HEK293 (cell line): Measurements from ENCODE around the gene CD276.

Experiments used
- CTCF ChIA-PET: fragments of 350-600 bp; formaldehyde crosslinking; extraction: SDS; loops from one replicate; lab custom pipeline; 2021; ENCODE audit warnings: antibody characterized with exemption; lab: Yijun Ruan, JAX
- POLR2A ChIA-PET: fragments of 300-600 bp; formaldehyde crosslinking; extraction: SDS; loops from one replicate; lab custom pipeline; 2020; ENCODE audit warnings: antibody characterized with exemption, inconsistent platforms; lab: Yijun Ruan, JAX
- H3K27ac ChIP-seq: fragments of 200-500 bp; sonication (Bioruptor generic); 2 replicates; pipeline ENCODE4 v1.5.1; 2014; ENCODE audit warnings: low read depth, low read length, control low read depth, inconsistent platforms; ENCODE audit errors: extremely low read depth
- H3K36me3 ChIP-seq, 2 experiments: fragments of 200-500 bp in 1 of 2; sonication (Bioruptor generic) in 1 of 2; 1 replicate in 1 of 2; 2 replicates in 1 of 2; pipeline ENCODE4 v1.5.1; 2014 to 2017; ENCODE audit warnings: inconsistent platforms in 2 of 2, low read length in 2 of 2; ENCODE audit not compliant: control insufficient read depth in 2 of 2, insufficient read depth in 1 of 2
- H3K4me1 ChIP-seq: fragments of 200-500 bp; sonication (Bioruptor generic); 2 replicates; pipeline ENCODE4 v1.5.1; 2014; ENCODE audit warnings: mild to moderate bottlenecking, low read length, inconsistent platforms; ENCODE audit not compliant: control insufficient read depth, insufficient read depth
- H3K4me3 ChIP-seq: 2 replicates; pipeline ENCODE4 v1.5.1; 2011; ENCODE audit warnings: low read depth, mild to moderate bottlenecking, control low read depth, low read length, moderate library complexity
- H3K9me3 ChIP-seq: fragments of 200-500 bp; sonication (Bioruptor generic); 2 replicates; pipeline ENCODE4 v1.5.1; 2014; ENCODE audit warnings: low read depth, low read length, inconsistent platforms; ENCODE audit not compliant: control insufficient read depth, insufficient read depth
- ATF2 ChIP-seq: fragments of 450-650 bp; formaldehyde crosslinking; IDR thresholded peaks from 2 replicates; pipeline ENCODE4 v1.5.1; 2016; ENCODE audit warnings: missing biosample characterization, missing genetic modification characterization, low read depth
- EGR2 ChIP-seq: fragments of 450-650 bp; formaldehyde crosslinking; IDR thresholded peaks from 2 replicates; pipeline ENCODE4 v1.5.1; 2016; ENCODE audit warnings: low read depth, missing biosample characterization, missing genetic modification characterization
- FEZF1 ChIP-seq: fragments of 450-650 bp; formaldehyde crosslinking; IDR thresholded peaks from 2 replicates; pipeline ENCODE4 v1.5.1; 2016; ENCODE audit warnings: missing biosample characterization, missing genetic modification characterization
- GLI4 ChIP-seq: fragments of 450-650 bp; formaldehyde crosslinking; IDR thresholded peaks from 2 replicates; pipeline ENCODE4 v1.5.1; 2016; ENCODE audit warnings: missing biosample characterization, missing genetic modification characterization
- KLF7 ChIP-seq: fragments of 450-650 bp; formaldehyde crosslinking; IDR thresholded peaks from 2 replicates; pipeline ENCODE4 v1.5.1; 2016; ENCODE audit warnings: missing biosample characterization, missing genetic modification characterization, borderline replicate concordance
- KLF9 ChIP-seq: fragments of 450-650 bp; formaldehyde crosslinking; IDR thresholded peaks from 2 replicates; pipeline ENCODE4 v1.5.1; 2016; ENCODE audit warnings: missing biosample characterization, missing genetic modification characterization, low read depth
- OSR2 ChIP-seq: fragments of 450-650 bp; formaldehyde crosslinking; IDR thresholded peaks from 2 replicates; pipeline ENCODE4 v1.5.1; 2016; ENCODE audit warnings: missing biosample characterization, missing genetic modification characterization
- OVOL3 ChIP-seq: fragments of 450-650 bp; formaldehyde crosslinking; IDR thresholded peaks from 2 replicates; pipeline ENCODE4 v1.5.1; 2016; ENCODE audit warnings: missing biosample characterization, missing genetic modification characterization
- PRDM1 ChIP-seq: fragments of 450-650 bp; formaldehyde crosslinking; IDR thresholded peaks from 2 replicates; pipeline ENCODE4; 2016; ENCODE audit warnings: missing biosample characterization, missing genetic modification characterization
- SCRT2 ChIP-seq: fragments of 450-650 bp; formaldehyde crosslinking; IDR thresholded peaks from 2 replicates; pipeline ENCODE4 v1.5.1; 2016; ENCODE audit warnings: missing biosample characterization, missing genetic modification characterization
- TRIM28 ChIP-seq: IDR thresholded peaks from 2 replicates; pipeline ENCODE4 v1.6.1; 2011; ENCODE audit warnings: low read length, control low read depth, borderline replicate concordance
- YY2 ChIP-seq: fragments of 450-650 bp; formaldehyde crosslinking; IDR thresholded peaks from 2 replicates; pipeline ENCODE4 v1.5.1; 2016; ENCODE audit warnings: missing biosample characterization, missing genetic modification characterization
- ZBTB21 ChIP-seq: fragments of 450-650 bp; formaldehyde crosslinking; IDR thresholded peaks from 2 replicates; pipeline ENCODE4 v1.5.1; 2017; ENCODE audit warnings: missing biosample characterization, missing genetic modification characterization
- ZFHX2 ChIP-seq: fragments of 450-650 bp; formaldehyde crosslinking; conservative IDR thresholded peaks from 2 replicates; pipeline ENCODE4 v1.5.1; 2016; ENCODE audit warnings: missing biosample characterization, missing genetic modification characterization
- ZNF10 ChIP-seq: fragments of 450-650 bp; formaldehyde crosslinking; IDR thresholded peaks from 2 replicates; pipeline ENCODE4 v1.5.1; 2017; ENCODE audit warnings: missing biosample characterization, missing genetic modification characterization
- ZNF211 ChIP-seq: fragments of 450-650 bp; formaldehyde crosslinking; IDR thresholded peaks from 2 replicates; pipeline ENCODE4 v1.5.1; 2016; ENCODE audit warnings: low read depth, missing biosample characterization, missing genetic modification characterization
- ZNF24 ChIP-seq: fragments of 450-650 bp; formaldehyde crosslinking; IDR thresholded peaks from 2 replicates; pipeline ENCODE4 v1.5.1; 2016; ENCODE audit warnings: missing biosample characterization, missing genetic modification characterization
- ZNF423 ChIP-seq: fragments of 450-650 bp; formaldehyde crosslinking; IDR thresholded peaks from 2 replicates; pipeline ENCODE4 v1.5.1; 2016; ENCODE audit warnings: missing biosample characterization, missing genetic modification characterization
- ZNF530 ChIP-seq: fragments of 450-650 bp; formaldehyde crosslinking; IDR thresholded peaks from 2 replicates; pipeline ENCODE4 v1.5.1; 2016; ENCODE audit warnings: low read depth, missing biosample characterization, missing genetic modification characterization
- ZNF555 ChIP-seq: fragments of 450-650 bp; formaldehyde crosslinking; conservative IDR thresholded peaks from 2 replicates; pipeline ENCODE4 v1.5.1; 2017; ENCODE audit warnings: missing biosample characterization, mild to moderate bottlenecking, missing genetic modification characterization, inconsistent platforms
- ZNF571 ChIP-seq: fragments of 450-650 bp; formaldehyde crosslinking; IDR thresholded peaks from 2 replicates; pipeline ENCODE4 v1.5.0; 2017; ENCODE audit warnings: missing biosample characterization, missing genetic modification characterization
- ZNF600 ChIP-seq: fragments of 450-650 bp; formaldehyde crosslinking; IDR thresholded peaks from 2 replicates; pipeline ENCODE4 v1.5.1; 2016; ENCODE audit warnings: missing biosample characterization, missing genetic modification characterization
- ZNF610 ChIP-seq: fragments of 450-650 bp; formaldehyde crosslinking; IDR thresholded peaks from 2 replicates; pipeline ENCODE4 v1.5.1; 2016; ENCODE audit warnings: missing biosample characterization, missing genetic modification characterization, borderline replicate concordance
- ZNF629 ChIP-seq: fragments of 450-650 bp; formaldehyde crosslinking; IDR thresholded peaks from 2 replicates; pipeline ENCODE4 v1.5.1; 2017; ENCODE audit warnings: missing biosample characterization, missing genetic modification characterization
- ZNF707 ChIP-seq: fragments of 450-650 bp; formaldehyde crosslinking; IDR thresholded peaks from 2 replicates; pipeline ENCODE4 v1.5.1; 2016; ENCODE audit warnings: missing biosample characterization, missing genetic modification characterization
- ZNF837 ChIP-seq: fragments of 450-650 bp; formaldehyde crosslinking; IDR thresholded peaks from 2 replicates; pipeline ENCODE4 v1.5.1; 2016; ENCODE audit warnings: missing biosample characterization, missing genetic modification characterization
- ZNF843 ChIP-seq: fragments of 450-650 bp; formaldehyde crosslinking; IDR thresholded peaks from 2 replicates; pipeline ENCODE4 v1.5.1; 2016; ENCODE audit warnings: missing biosample characterization, missing genetic modification characterization
- ZXDB ChIP-seq: fragments of 450-650 bp; formaldehyde crosslinking; IDR thresholded peaks from 2 replicates; pipeline ENCODE4 v1.5.1; 2016; ENCODE audit warnings: missing biosample characterization, missing genetic modification characterization
- TF ChIP-seq, protein P1 (sequence below): fragments of 450-650 bp; formaldehyde crosslinking; IDR thresholded peaks from 2 replicates; pipeline ENCODE4 v1.5.1; 2016; ENCODE audit warnings: missing biosample characterization, missing genetic modification characterization
- TF ChIP-seq, protein P2 (sequence below): fragments of 450-650 bp; formaldehyde crosslinking; IDR thresholded peaks from 2 replicates; pipeline ENCODE4 v1.5.1; 2017; ENCODE audit warnings: missing biosample characterization, missing genetic modification characterization

Gene CD276

DNA sequence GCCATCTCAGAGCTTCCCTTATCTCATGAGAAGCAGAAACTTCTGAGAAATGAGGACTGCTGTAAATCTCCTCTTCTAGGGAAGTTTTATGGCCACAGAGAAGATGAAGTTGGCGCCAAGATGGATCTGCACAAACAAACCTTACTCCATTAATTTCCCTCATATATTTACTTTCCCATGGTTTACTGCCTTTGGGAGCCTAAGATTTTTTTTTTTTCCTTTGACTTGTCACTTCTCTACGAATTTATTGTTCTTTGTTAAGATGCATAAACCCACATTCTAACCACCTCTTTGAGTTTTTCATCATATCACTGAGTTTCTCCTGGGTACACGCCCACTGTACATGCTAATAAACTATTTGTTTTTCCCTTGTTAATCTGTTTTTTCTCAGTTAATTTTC lies 29.5 kb upstream of the CD276 start (continued):
- TF ChIP-seq, protein P1, sequence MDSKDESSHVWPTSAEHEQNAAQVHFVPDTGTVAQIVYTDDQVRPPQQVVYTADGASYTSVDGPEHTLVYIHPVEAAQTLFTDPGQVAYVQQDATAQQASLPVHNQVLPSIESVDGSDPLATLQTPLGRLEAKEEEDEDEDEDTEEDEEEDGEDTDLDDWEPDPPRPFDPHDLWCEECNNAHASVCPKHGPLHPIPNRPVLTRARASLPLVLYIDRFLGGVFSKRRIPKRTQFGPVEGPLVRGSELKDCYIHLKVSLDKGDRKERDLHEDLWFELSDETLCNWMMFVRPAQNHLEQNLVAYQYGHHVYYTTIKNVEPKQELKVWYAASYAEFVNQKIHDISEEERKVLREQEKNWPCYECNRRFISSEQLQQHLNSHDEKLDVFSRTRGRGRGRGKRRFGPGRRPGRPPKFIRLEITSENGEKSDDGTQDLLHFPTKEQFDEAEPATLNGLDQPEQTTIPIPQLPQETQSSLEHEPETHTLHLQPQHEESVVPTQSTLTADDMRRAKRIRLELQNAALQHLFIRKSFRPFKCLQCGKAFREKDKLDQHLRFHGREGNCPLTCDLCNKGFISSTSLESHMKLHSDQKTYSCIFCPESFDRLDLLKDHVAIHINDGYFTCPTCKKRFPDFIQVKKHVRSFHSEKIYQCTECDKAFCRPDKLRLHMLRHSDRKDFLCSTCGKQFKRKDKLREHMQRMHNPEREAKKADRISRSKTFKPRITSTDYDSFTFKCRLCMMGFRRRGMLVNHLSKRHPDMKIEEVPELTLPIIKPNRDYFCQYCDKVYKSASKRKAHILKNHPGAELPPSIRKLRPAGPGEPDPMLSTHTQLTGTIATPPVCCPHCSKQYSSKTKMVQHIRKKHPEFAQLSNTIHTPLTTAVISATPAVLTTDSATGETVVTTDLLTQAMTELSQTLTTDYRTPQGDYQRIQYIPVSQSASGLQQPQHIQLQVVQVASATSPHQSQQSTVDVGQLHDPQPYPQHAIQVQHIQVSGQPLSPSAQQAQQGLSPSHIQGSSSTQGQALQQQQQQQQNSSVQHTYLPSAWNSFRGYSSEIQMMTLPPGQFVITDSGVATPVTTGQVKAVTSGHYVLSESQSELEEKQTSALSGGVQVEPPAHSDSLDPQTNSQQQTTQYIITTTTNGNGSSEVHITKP = 0 out of 2 replicates have a peak, but pooled peaks have one; percentile 21
- TF ChIP-seq YY2 (tag by site-specific recombination) = 0 out of 2 replicates have a peak, but pooled peaks have one; percentile 31
- TF ChIP-seq ZNF10 (tag by site-specific recombination) = no peak
- peak; percentile 70; the same call in 1 of the 2 replicates for TF ChIP-seq KLF7
- peak; percentile 58; the same call in 1 of the 2 replicates for TF ChIP-seq PRDM1
- TF ChIP-seq ZFHX2 (tag by site-specific recombination) = peak; percentile 88
- TF ChIP-seq OVOL3 (tag by site-specific recombination) = peak; percentile 31; the same call in 1 of the 2 replicates
- peak; percentile 23; the same call in 1 of the 2 replicates for TF ChIP-seq FEZF1 (tag by site-specific recombination)
- no peak for TF ChIP-seq ZXDB (tag by site-specific recombination)
- 0 out of 2 replicates have a peak, but pooled peaks have one; percentile 47 for TF ChIP-seq SCRT2 (tag by site-specific recombination)
- TF ChIP-seq KLF9 = no peak
- peak; percentile 85 for TF ChIP-seq ZNF211 (tag by site-specific recombination)
- TF ChIP-seq ZNF571 (tag by site-specific recombination) = no peak
- TF ChIP-seq, protein P2, sequence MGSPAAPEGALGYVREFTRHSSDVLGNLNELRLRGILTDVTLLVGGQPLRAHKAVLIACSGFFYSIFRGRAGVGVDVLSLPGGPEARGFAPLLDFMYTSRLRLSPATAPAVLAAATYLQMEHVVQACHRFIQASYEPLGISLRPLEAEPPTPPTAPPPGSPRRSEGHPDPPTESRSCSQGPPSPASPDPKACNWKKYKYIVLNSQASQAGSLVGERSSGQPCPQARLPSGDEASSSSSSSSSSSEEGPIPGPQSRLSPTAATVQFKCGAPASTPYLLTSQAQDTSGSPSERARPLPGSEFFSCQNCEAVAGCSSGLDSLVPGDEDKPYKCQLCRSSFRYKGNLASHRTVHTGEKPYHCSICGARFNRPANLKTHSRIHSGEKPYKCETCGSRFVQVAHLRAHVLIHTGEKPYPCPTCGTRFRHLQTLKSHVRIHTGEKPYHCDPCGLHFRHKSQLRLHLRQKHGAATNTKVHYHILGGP (tag by site-specific recombination) = peak; percentile 72
- TF ChIP-seq ZNF423 (tag by site-specific recombination) = no peak
- peak; percentile 46; the same call in 1 of the 2 replicates for TF ChIP-seq OSR2 (tag by site-specific recombination)
- no peak for TF ChIP-seq ZNF707 (tag by site-specific recombination)
- no peak for TF ChIP-seq ZNF837 (tag by site-specific recombination)
- TF ChIP-seq TRIM28 = peak; percentile 61; the same call in 1 of the 2 replicates
- TF ChIP-seq ZNF843 (tag by site-specific recombination) = peak; percentile 64
- TF ChIP-seq ZNF610 (tag by site-specific recombination) = peak; percentile 30; the same call in 1 of the 2 replicates

DNA sequence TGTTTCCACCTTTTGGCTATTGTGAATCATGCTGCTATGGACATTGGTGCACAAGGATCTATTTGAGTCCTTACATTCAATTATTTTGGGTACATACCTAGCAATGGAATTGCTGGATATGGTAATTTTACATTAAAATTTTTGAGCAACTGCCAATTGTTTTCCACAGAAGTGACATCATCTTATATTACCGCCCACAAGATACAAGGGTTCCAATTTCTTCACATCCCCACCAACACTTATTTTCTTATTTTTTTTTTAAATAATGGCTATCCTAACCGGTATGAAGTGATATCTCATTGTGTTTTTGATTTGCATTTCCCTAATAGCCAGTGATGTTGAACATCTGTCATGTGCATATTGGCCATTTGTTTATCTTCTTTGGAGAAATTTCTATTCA lies 28.5 kb upstream of the CD276 start:
- H3K36me3 ChIP-seq = no peaks in the 10 kb centered on the region
- H3K4me1 ChIP-seq = peaks cover 30% of the 10 kb centered on the region; the same call in 1 of the 2 replicates
- CTCF ChIA-PET = interaction anchor here (0.7 kb wide), 1 partner anchor 39 kb away, joined by 3 read pairs; no protein-coding TSS in a partner anchor
- H3K9me3 ChIP-seq = no peaks in the 10 kb centered on the region
- H3K4me3 ChIP-seq = no peak overlapping the region
- POLR2A ChIA-PET = no interaction called here
- H3K27ac ChIP-seq = no peak overlapping the region
- TF ChIP-seq EGR2 = 0 out of 2 replicates have a peak, but pooled peaks have one; percentile 22
- 0 out of 2 replicates have a peak, but pooled peaks have one; percentile 26 for TF ChIP-seq ZNF629 (tag by site-specific recombination)
- no peak for TF ChIP-seq ZNF600
- no peak for TF ChIP-seq ZNF707 (tag by site-specific recombination)
- TF ChIP-seq ZNF24 (tag by site-specific recombination) = no peak
- TF ChIP-seq ZNF530 (tag by site-specific recombination) = no peak
- no peak for TF ChIP-seq GLI4 (tag by site-specific recombination)
- peak; percentile 89 for TF ChIP-seq ATF2 (tag by site-specific recombination)
- TF ChIP-seq ZBTB21 = peak; percentile 17; the same call in 1 of the 2 replicates
- TF ChIP-seq SCRT2 (tag by site-specific recombination) = peak; percentile 3; the same call in 1 of the 2 replicates
- no peak for TF ChIP-seq ZNF555 (tag by site-specific recombination)
